ENCODE data around the gene DBR1.

DNA sequence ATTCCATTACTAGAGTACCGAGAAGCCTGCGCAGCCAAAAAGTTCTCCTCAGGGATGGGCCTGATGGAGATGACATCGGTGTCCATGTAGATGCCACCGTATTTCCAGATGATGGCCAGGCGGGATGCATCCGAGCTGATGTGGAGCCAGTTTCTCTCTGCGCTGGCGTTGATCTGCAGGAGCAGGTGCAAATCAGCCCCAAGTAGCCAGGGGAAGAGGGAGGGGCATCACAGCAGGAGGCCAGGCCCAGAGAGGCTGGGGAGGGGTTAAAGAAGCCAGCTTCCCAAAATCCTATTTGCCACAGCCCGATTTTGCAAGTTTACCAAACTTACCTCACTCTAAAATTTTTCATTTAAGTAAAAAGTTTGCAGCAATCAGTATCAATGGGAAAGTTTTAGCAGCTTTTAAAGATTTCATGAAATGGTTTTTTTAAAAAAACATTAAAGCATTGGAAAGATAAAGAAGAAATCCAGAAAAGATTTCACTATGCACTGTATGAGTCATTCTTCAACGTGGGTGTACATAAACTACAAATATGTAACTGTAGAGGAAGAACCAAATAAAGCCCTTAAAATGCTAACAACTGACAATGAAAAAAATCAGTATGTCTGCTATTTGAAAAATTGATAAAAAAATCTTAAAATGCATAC is 49.9 kb downstream of the DBR1 start:
- no peak for TF ChIP-seq POLR2A (IDR thresholded peaks at IDR 0.05)
- TF ChIP-seq POLR2AphosphoS5 (IDR thresholded peaks at IDR 0.05): no peak
- TF ChIP-seq CTCF (IDR thresholded peaks at IDR 0.05): no peak
